Large intestine (tissue), 1 donor: ENCODE measurements around the gene NPIPA5. TPM values are rescaled to one million over a fixed set of nuclear protein-coding genes. Genes with fewer than 3 reads are reported as not detected.

Experiments
- polyA plus RNA-seq: library from polyadenylated mRNA; unstranded; fragments of 120-200 nt; gene quantifications from one replicate; pipeline ENCODE4 v1.2.1, GENCODE V29; 2013

Gene NPIPA5
- polyA plus RNA-seq, 1 donor: 19.6 TPM

Other genes with a start within 250 kb of the NPIPA5 start
- 3.2 TPM for gene MPV17L, start 17.5 kb upstream of the NPIPA5 start, polyA plus RNA-seq
- 11.1 TPM for gene BMERB1, start 56.3 kb upstream of the NPIPA5 start, polyA plus RNA-seq